ENCODE results near the gene RPS6KA5. TPM values are rescaled to one million over a fixed set of nuclear protein-coding genes. Genes with fewer than 3 reads are reported as not detected.
"Not testable (repeated sequence)": the region's sequence is repeated elsewhere in the genome, so short reads cannot be mapped to it uniquely, and the experiment has no call there.

Gene RPS6KA5
- total RNA-seq, 1 experiment from 2014 or later: 8.6 TPM

DNA sequence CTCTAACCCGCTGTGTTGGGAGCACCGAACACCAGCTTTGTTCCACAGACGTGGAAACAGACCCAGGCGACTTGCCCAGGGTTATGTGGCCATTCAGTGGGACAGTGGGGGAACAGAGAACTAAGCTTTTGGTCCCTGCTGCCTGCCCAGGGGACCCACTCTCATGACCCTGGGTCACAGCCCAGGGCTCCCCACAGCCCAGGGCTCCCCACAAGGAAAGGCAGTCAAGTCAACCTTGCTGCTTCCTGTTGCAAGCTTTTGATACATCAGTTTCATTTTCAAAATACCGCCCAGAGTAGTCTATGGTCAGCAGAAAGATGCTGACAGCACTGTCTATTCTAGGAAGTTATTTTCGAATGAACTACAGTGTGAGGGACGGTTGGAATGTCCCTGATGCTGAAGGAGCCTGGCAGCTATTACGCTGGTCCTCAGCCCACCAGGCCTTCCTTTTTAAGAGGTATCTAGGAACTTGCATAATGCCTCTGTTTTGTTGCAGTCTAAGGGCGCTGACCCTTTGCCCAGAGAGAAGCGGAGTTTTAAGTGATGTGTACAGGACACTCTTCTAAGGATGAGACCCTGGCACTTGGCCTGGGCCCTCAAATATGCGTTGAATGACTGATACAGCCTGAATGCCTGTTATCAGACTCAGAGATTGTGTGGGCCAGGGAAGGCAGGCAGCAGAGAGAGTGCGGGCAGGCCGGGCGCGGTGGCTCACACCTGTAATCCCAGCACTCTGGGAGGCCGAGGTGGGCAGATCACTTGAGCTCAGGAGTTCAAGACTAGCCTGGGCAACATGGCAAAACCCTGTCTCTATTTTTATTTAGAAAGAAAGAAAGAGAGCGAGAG is 231.6 kb downstream of the RPS6KA5 start:
- no peak for ATAC-seq
- TSS peak; percentile 99 for BruUV-seq (replicated peaks)
- H3K9me2 ChIP-seq (replicated peaks; ENCODE audit: low read length): no peaks in the 10 kb centered on the region
- H3K36me3 ChIP-seq (ENCODE audit: low read depth, low read length): no peaks in the 10 kb centered on the region
- H2AFZ ChIP-seq (ENCODE audit: low read length): peak overlapping the region; percentile 94
- TF ChIP-seq EZH2phosphoT487 (IDR thresholded peaks at IDR 0.05; ENCODE audit: borderline replicate concordance, low read length): no peak
- TF ChIP-seq EZH2 (IDR thresholded peaks at IDR 0.05; ENCODE audit: low read length, unreplicated experiment): no peak
- TF ChIP-seq, protein P1, sequence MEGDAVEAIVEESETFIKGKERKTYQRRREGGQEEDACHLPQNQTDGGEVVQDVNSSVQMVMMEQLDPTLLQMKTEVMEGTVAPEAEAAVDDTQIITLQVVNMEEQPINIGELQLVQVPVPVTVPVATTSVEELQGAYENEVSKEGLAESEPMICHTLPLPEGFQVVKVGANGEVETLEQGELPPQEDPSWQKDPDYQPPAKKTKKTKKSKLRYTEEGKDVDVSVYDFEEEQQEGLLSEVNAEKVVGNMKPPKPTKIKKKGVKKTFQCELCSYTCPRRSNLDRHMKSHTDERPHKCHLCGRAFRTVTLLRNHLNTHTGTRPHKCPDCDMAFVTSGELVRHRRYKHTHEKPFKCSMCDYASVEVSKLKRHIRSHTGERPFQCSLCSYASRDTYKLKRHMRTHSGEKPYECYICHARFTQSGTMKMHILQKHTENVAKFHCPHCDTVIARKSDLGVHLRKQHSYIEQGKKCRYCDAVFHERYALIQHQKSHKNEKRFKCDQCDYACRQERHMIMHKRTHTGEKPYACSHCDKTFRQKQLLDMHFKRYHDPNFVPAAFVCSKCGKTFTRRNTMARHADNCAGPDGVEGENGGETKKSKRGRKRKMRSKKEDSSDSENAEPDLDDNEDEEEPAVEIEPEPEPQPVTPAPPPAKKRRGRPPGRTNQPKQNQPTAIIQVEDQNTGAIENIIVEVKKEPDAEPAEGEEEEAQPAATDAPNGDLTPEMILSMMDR (conservative IDR thresholded peaks at IDR 0.05; ENCODE audit: low read depth, low read length): no peak
- H3K27me3 ChIP-seq (ENCODE audit: low read length): no peaks in the 10 kb centered on the region
- H3K79me2 ChIP-seq (ENCODE audit: low read length): no peaks in the 10 kb centered on the region
- H3K27ac ChIP-seq (ENCODE audit: low read length): no peak overlapping the region
- H3K4me2 ChIP-seq (ENCODE audit: low read length): peak overlapping the region; percentile 81
- H3K9ac ChIP-seq (ENCODE audit: low read length): peak overlapping the region; percentile 26; the same call in 1 of the 2 replicates
- no peak for DNase-seq
- H3K4me1 ChIP-seq (ENCODE audit: insufficient read depth, low read length): peaks cover 10% of the 10 kb centered on the region
- peaks cover 5% of the 10 kb centered on the region; the same call in 1 of the 2 replicates for H3K9me3 ChIP-seq (ENCODE audit: low read length)
- CTCF ChIA-PET: no interaction called here
- POLR2A ChIA-PET (ENCODE audit: unreplicated experiment): no interaction called here
- no peaks in the 10 kb centered on the region for H3F3A ChIP-seq (ENCODE audit: low read length, unreplicated experiment)
- intact Hi-C loops (cut with micrococcal nuclease): loop anchor here (1.0 to 10.0 kb wide), 3 partner anchors 34 to 444 kb away; no protein-coding TSS in a partner anchor
- H4K20me1 ChIP-seq (ENCODE audit: low read length): no peaks in the 10 kb centered on the region
- peak overlapping the region; percentile 61 for H3K4me3 ChIP-seq (ENCODE audit: low read length)

DNA sequence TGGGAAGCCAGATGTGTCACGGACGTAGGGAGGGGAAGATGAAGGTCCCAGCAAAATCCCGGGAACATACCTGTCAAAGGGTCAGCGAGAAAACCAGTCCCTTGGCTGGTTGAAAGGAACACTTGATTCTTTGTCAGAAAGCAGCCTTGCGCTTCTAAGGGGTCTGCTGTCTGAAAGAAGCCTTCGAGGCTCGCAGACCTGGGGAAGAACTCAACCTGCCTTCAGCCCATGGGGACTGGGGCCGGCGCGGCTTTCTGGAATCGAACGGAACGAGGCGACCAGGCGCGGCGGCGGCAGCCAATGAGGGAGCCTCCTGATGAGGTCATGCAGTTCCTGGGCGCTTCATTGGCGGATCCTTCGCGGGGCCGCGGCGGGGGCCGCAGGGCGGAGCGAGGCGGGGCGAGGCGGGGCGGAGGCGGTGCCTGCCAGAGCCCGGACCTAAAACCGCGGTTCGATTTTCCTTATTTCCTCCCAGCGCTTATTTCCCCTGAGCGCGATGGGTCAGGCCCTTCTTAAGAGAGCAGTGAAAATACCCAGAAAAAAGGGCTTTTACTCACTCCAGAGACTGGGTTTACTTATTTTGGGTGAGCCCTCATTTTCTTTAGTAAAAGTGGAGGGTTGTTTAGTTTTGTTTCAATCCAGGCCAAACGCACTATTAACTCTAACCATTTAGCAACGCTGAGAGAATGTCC is 232.4 kb downstream of the RPS6KA5 start:
- no TSS peak for BruUV-seq (replicated peaks)
- intact Hi-C loops (cut with micrococcal nuclease): loop anchor here (1.0 to 10.0 kb wide), 3 partner anchors 33 to 443 kb away; no protein-coding TSS in a partner anchor
- ATAC-seq (peak; percentile 100), DNase-seq (peak; percentile 91)
- Histone ChIP-seq H3F3A (ENCODE audit: low read length, unreplicated experiment) (no peaks in the 10 kb centered on the region), H3K27ac (ENCODE audit: low read length) (no peak overlapping the region), H3K4me2 (ENCODE audit: low read length) (peak overlapping the region; percentile 81), H3K9ac (ENCODE audit: low read length) (peak overlapping the region; percentile 26; the same call in 1 of the 2 replicates), H3K4me3 (ENCODE audit: low read length) (peak overlapping the region; percentile 61), H3K9me3 (ENCODE audit: low read length) (peaks cover 5% of the 10 kb centered on the region; the same call in 1 of the 2 replicates), H4K20me1 (ENCODE audit: low read length) (no peaks in the 10 kb centered on the region), H2AFZ (ENCODE audit: low read length) (peak overlapping the region; percentile 94), H3K4me1 (ENCODE audit: insufficient read depth, low read length) (peaks cover 10% of the 10 kb centered on the region), H3K79me2 (ENCODE audit: low read length) (no peaks in the 10 kb centered on the region), H3K27me3 (ENCODE audit: low read length) (no peaks in the 10 kb centered on the region), H3K36me3 (ENCODE audit: low read depth, low read length) (no peaks in the 10 kb centered on the region), H3K9me2 (replicated peaks; ENCODE audit: low read length) (no peaks in the 10 kb centered on the region)
- TF ChIP-seq, protein P1 (conservative IDR thresholded peaks at IDR 0.05; ENCODE audit: low read depth, low read length): no peak
- no peak for TF ChIP-seq EZH2 (IDR thresholded peaks at IDR 0.05; ENCODE audit: low read length, unreplicated experiment)
- TF ChIP-seq EZH2phosphoT487 (IDR thresholded peaks at IDR 0.05; ENCODE audit: borderline replicate concordance, low read length): no peak
- ChIA-PET CTCF (no interaction called here), POLR2A (ENCODE audit: unreplicated experiment) (no interaction called here)

DNA sequence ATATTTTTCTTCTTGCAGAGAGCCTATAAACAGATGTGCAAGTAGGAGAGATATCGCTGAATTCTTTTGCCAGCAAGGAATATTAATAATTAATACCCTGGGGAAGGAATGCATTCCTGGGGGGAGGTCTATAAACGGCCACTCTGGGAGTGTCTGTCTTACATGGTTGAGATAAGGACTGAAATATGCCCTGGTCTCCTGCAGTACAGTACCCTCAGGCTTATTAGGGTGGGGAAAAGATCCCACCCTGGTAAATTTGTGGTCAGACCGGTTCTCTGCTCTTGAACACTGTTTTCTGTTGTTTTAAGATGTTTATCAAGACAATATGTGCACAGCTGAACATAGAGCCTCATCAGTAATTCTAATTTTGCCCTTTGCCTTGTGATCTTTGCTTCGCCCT is 236.9 kb downstream of the RPS6KA5 start:
- DNase-seq; BruUV-seq (replicated peaks); H2AFZ ChIP-seq (ENCODE audit: low read length); H3K27me3 ChIP-seq (ENCODE audit: low read length); H3K36me3 ChIP-seq (ENCODE audit: low read depth, low read length); H3K4me2 ChIP-seq (ENCODE audit: low read length); H3F3A ChIP-seq (ENCODE audit: low read length, unreplicated experiment); H3K9me3 ChIP-seq (ENCODE audit: low read length); POLR2A ChIA-PET (ENCODE audit: unreplicated experiment); H4K20me1 ChIP-seq (ENCODE audit: low read length); H3K27ac ChIP-seq (ENCODE audit: low read length); H3K9me2 ChIP-seq (replicated peaks; ENCODE audit: low read length); H3K4me1 ChIP-seq (ENCODE audit: insufficient read depth, low read length); H3K9ac ChIP-seq (ENCODE audit: low read length); ATAC-seq; CTCF ChIA-PET; H3K79me2 ChIP-seq (ENCODE audit: low read length); H3K4me3 ChIP-seq (ENCODE audit: low read length): not testable (repeated sequence)
- intact Hi-C loops (cut with micrococcal nuclease): loop anchor here (10.0 kb wide), 1 partner anchor 439 kb away; no protein-coding TSS in a partner anchor

All from PC-3 (cell line).